Right lobe of liver (tissue), 4 donors: ENCODE data around the gene LIMS4.
"Not testable (repeated sequence)": the region's sequence is repeated elsewhere in the genome, so short reads cannot be mapped to it uniquely, and the experiment has no call there.

Experiments used
- POLR2A ChIP-seq: fragments of 450-650 bp; IDR thresholded peaks from one replicate; pipeline ENCODE4 v1.6.1; 2017; ENCODE audit warnings: antibody characterized with exemption, mild to moderate bottlenecking
- TF ChIP-seq, protein P1 (sequence below), 4 donors: fragments of 200-600 bp in 3 of 4; fragments of 450-650 bp in 1 of 4; IDR thresholded peaks; one replicate each; pipeline versions ENCODE4 v1.5.1 to v1.8.0; 2016 to 2022; ENCODE audit warnings: antibody characterized with exemption in 4 of 4, mild to moderate bottlenecking in 2 of 4
- donor health status: DM: no; HTN: no; CAD: no.
- donor health status: DM: no; HTN: no; CAD: no.
- donor health status: DM: no; HTN: yes; CAD: no.

DNA sequence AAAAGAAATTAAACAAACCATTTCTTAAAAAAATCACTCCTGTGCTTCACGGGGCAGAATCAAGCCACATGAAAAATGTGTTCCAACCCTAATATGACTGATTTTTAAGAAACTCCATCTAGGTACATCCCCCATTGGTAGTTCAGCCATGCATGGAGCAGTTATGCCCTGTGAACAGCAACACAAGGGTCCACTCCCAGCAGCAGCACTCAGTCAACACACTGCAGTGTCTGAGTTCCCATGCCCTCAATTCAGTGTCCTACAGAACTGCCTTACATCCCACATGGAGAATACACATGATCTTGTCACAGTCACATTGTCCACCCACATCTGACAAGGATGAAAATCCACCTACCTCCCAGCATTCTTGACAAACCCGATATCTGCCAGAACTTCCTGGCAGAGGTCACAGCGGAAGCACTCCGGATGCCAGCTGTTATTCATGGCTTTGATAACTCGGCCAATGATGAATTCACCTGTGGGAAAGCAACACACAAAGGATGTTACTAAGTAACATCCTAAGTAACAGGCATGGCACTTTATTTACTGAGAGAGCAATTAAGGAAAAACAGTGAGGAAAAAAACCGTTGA, 17.4 kb downstream of the LIMS4 start:
- TF ChIP-seq, protein P1, sequence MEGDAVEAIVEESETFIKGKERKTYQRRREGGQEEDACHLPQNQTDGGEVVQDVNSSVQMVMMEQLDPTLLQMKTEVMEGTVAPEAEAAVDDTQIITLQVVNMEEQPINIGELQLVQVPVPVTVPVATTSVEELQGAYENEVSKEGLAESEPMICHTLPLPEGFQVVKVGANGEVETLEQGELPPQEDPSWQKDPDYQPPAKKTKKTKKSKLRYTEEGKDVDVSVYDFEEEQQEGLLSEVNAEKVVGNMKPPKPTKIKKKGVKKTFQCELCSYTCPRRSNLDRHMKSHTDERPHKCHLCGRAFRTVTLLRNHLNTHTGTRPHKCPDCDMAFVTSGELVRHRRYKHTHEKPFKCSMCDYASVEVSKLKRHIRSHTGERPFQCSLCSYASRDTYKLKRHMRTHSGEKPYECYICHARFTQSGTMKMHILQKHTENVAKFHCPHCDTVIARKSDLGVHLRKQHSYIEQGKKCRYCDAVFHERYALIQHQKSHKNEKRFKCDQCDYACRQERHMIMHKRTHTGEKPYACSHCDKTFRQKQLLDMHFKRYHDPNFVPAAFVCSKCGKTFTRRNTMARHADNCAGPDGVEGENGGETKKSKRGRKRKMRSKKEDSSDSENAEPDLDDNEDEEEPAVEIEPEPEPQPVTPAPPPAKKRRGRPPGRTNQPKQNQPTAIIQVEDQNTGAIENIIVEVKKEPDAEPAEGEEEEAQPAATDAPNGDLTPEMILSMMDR (IDR thresholded peaks at IDR 0.05) = not testable (repeated sequence)
- TF ChIP-seq POLR2A = not testable (repeated sequence)
